T-helper 1 cell (primary cell): ENCODE results near the gene ACOD1.
"Not testable (repeated sequence)": the region's sequence is repeated elsewhere in the genome, so short reads cannot be mapped to it uniquely, and the experiment has no call there.

Experiments
- DNase-seq, 5 donors: peaks; one replicate each; pipeline ENCODE4 v3.0.0-alpha.2; 2012 to 2020
- total RNA-seq, 4 donors: gene quantifications; one replicate each; lab custom pipeline; 2026; lab: John Stamatoyannopoulos, UW

Gene ACOD1
- 0 reads per million in 4 donors for total RNA-seq

DNA sequence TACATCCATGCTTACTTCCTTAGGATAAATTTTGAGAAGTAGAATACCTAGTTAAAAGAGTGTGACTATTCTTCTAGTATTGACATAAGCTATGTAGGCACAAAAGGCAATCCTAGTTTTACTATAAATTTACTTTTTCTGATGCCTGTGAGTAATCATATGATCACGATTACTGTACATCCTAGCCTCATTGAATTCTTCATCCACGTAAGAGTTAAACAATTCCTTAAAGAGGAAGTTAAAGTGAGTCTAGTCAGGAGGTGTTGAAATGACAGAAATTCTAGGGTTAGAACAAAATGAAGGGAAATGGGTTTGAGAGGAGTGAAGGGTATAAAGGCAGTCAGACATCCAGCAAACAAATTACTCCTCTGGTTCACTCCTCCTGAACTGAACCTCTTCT, at the start of gene ACOD1:
TSS of gene ACOD1 (plus strand) at position 363 of the 400 bp plus-strand sequence. CDS start 48 bp downstream, outside the sequence.
- DNase-seq, result no peak

DNA sequence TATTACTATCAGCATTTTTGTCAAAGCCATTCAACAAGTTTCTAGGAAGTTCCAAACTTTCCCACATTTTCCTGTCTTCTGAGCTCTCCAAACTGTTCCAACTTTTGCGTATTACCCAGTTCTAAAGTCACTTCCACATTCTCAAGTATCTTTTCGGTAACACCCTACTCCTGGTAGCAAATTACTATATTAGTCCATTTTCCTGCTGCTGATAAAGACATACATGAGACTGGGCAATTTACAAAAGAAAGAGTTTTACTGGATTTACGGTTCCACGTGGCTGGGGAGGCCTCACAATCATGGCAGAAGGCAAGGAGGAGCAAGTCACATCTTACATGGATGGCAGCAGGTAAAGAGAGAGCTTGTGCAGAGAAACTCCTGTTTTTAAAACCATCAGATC, 49.2 kb upstream of the ACOD1 start:
- not testable (repeated sequence) for DNase-seq

DNA sequence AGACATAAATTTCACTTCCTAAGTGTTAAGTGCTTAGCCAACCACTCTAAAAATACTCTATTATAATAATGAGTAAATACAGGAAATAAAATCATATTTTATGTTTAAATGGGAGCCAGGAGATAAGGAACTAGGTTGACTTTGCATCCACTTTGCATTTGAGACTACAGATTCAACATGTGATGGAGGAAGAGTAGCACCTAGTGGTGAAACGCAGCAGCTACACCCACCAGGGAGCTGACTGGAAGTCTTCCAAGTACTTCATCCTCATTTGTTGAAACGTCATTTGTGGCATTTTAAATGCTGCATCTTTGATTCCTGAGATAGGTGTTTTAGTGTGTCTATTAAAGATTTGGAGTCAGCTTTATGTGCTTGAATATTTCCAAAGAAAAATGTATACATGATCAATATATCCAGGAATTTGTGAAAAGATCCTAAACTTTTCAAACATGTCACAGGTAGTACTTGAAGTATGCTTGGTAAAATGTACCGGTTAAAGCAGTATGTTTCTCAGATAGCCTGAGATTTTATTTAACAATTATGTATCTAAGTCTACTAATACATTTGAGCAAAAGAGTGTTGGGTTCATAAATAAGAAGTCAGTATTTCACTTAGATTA, 44.7 kb upstream of the ACOD1 start:
- DNase-seq, result peak; percentile 30 to 63 (median 43)

DNA sequence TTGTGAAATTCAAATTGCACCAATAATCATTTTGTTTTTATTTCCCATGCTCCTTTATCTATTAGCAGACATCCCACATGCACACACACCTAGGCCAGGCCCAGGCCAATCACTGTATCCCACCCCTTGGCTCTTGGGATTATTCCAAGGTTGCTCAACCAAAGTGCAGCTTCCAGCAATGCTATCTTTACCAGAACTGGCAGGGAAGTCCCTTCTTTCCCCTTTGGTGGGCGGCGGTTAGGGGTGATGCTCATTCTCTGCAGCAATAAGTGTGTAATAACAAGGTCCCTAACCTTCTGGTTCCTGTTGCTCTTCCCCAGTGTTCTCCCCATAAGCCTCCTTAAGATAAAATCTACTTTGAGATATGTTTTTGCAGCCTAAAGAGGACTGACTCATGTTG, 43.8 kb upstream of the ACOD1 start:
- DNase-seq, result no peak

DNA sequence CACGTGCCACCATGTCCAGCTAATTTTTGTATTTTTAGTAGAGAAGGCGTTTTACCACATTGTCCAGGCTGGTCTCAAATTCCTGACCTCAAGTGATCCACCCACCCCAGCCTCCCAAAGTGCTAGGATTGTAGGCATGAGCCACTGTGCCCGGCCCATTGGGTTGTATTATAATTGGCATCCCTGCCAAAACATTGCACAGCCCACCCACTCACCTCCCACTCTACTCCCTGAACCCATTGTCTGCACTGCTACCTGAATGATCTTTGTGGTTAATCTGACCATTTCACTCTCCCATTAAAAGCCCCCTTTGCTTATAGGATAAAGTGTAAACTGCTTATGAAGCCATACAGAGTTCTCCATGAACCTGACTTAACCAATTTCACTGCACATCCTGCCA, 35.8 kb upstream of the ACOD1 start:
- no peak for DNase-seq

DNA sequence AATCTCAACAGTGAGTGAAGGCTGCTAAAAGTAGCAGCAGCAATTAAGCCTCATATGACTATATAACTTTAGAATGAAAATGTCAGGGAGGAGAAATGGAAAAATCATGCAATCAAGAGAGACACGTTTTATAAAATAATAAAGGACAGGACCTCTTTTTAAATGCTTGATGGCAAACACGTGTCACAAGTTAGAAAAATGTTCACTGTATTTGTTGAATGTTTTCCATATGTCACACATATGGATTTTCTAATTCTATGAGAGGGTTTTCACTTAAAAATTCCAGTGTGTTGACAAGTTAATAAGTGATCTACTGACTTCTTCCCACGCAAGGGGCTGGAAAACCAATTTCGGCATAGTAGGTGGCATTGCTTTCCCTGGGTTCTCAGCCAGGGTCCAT, 34.4 kb upstream of the ACOD1 start:
- no peak for DNase-seq

DNA sequence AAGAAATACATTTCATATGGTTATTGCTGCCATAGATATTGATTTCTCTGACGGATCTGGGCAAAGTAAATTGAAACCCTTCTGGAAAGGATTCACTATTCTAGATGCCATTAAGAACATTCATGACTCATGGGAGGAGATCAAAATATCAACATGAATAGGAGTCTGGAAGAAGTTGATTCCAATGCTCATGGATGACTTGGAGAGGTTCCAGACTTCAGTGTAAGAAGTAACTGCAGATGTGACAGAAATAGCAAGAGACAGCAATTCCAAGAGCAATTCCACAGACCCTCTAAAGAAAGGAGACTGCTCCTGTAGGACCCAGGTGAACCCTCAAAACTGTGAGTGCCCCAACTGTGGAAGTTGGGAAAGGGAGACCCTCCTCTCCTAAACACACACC, 31.2 kb upstream of the ACOD1 start:
- no peak for DNase-seq

DNA sequence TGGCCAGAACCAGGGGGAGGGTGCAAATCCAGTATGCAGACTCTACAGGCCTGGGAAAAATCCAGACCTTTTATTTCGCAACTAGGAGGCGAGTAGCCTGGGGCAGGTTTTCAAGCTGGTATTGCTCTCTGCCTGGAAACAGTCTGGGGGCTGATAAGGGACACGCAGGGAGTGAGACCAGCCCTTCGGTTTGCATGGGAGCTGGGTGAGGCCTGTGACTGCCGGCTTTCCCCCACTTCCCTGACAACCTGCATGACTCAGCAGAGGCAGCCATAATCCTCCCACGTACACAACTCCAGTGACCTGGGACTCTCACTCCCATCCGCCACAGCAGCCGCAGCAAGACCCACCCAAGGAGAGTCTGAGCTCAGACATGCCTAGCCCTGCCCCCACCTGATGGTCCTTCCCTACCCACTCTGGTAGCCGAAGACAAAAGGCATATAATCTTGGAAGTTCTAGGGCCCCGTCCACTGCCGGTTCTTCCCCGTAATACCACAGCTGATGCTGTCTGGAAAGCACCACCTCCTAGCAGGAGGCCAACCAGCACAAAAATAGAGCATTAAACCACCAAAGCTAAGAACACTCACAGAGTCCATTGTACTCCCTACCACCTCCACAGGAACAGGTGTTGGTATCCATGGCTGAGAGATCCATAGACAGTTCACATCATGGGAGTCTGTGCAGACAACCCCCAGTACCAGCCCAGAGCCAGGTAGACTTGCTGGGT, 30.4 kb upstream of the ACOD1 start:
- DNase-seq, result not testable (repeated sequence)

DNA sequence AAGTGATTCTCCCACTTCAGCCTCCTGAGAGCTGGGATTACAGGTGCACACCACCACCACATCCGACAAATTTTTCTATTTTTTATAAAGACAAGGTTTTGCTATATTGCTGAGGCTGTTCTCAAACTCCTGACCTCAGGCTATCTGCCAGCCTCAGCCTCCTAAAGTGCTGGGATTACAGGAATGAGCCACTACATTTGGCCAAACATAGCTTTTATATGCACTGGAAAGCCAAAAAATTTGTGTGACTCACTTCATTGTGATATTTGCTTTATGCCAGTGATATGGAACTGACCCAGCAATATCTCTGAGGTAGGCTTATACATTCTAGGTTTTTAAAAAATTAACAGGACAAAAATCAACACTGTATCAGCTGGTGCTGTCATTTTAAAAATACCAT, 26.8 kb upstream of the ACOD1 start:
- no peak for DNase-seq

DNA sequence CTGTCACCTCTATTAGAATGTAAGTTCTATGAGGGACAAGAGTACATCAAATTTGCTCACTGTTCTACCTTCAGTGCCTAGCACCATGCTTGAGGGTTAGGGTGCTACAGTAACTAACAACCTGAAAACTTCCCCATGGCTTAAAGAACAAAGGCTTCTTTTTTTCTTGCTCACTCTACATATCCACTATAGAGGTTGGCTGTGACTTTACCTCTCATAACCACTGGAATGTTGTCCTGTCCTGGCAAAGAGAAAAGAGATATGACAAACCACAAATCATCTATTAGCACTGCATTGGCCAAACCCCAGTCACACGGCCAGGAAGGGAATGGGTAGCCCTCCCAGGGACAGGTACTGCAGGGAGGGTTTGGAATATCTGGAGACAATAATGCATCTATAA, 23.2 kb upstream of the ACOD1 start:
- no peak for DNase-seq

DNA sequence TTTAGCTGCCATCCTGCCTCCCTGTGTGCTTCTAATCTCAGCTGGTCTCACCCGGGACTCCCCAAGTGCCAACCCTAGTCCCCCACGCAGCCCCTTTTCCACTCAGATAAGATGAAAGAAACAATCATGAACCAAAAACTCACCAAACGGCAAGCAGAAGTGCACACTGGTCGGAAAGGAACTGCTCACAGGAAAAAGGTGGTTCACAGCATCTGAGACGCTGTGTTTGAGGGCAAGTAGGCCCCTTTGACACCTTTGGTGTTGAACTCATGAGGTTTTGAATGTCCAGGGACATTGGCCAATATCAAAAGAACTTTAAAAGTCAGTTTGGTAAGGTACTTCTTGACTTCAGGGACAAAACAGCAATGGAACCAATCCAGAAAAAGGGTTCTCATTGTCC, 20.4 kb upstream of the ACOD1 start:
- DNase-seq, result no peak

DNA sequence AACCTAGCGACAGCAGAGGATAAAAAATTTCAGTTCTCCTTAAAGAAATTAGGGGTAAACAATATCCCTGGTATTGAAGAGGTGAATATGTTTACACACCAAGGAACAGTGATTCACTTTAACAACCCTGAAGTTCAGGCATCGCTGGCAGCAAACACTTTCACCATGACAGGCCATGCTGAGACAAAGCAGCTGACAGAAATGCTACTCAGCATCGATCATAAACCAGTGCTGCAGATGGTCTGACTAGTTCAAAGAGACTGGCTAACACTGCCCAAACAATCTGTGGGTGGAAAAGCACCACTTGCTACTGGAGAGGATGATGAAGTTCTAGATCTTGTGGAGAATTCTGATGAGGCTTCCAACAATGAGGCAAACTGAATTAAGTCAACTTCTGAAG, 19.9 kb upstream of the ACOD1 start:
- no peak for DNase-seq

DNA sequence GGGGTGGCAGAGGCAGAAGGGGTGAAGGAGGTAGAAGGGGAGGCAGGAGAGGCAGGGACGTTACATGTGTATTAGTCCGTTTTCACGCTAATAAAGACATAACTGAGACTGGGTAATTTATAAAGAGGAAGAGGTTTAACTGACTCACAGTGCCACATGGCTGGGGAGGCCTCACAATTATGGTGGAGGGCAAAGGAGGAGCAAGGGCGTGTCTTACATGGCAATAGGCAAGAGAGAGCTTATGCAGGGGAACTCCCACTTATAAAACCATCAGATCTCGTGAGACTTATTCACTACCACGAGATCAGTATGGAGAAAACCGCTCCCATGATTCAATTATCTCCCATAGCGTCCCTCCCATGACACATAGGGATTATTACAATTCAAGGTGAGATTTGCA, 19.0 kb upstream of the ACOD1 start:
- no peak for DNase-seq

DNA sequence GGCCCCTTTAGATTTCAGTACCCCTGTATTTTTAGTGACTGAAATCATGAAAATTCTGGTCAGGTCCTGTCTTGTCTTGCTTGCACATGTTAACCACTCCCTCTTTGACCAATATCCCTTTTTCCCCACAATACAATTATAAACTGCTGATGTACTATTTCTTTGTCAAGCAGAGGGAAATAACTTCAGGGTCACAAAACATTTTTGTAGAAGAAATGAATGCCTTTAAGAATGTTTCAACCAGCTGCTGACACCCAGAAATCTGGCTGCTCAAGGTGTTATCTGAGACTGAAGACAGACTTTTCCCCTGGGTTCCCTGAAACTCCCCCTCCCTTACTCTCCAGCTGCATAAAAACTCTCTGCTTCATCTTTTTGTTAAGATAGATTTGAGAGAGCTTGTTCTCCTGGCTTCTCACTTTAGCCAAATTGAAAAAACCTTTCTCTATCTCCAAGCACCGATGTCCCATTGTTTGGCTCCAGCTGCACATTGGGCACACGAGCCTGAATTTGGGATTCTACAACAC, 18.4 kb upstream of the ACOD1 start:
- DNase-seq, result no peak

DNA sequence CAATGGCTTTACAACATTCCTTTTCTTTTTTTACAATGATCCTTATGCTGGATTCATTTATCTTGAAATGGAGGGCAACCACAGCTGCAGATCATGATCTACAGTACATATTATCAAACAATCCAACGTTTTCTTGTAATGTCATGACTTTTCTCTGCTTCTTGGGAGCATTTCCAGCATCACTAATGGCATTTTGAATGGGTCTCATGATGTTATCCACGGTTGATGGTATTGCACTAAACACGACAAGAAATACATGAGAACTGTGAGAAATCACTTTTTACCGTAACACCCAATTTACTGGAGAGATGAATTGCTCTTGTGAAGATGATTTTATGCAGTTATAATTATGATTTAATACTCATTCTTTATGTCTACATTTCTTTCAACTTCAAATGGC, 16.2 kb upstream of the ACOD1 start:
- no peak for DNase-seq

DNA sequence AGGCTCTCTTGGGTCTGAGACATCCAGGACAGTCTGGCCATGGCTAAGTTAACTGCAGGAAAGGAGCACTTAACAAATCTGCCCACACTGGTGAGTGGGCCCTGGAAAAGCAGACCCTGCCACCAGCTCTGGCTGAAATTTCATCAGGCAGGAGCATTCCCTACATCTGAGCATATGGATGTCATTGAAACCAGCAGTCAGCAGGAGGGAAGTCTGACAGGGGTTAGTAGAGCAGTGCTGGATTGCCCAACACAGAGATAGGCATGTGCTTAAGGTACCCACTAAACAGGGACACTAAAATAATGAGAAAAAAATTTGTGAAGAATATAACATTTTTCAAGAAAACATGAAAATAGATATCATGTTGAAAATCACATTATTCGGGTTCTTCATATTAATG, 13.6 kb upstream of the ACOD1 start:
- no peak for DNase-seq

DNA sequence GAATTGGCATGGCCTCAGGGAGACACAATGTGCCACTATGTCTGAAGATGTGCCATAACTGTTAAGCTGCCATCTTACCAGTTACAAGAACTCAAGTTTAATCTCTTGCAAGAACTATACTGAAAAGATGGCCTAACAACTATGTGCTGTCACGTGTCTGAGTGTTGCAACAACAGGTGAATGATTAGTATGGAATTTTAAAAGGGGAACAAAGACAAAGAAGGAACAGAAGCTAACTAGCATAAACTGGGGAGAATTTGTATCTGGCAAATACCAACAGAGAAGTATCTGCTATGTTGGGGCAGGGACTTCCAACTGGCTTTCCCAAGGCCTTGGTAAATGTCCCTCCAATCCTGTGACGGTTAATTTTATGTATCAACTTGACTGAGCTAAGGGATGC, 11.5 kb upstream of the ACOD1 start:
- no peak for DNase-seq

DNA sequence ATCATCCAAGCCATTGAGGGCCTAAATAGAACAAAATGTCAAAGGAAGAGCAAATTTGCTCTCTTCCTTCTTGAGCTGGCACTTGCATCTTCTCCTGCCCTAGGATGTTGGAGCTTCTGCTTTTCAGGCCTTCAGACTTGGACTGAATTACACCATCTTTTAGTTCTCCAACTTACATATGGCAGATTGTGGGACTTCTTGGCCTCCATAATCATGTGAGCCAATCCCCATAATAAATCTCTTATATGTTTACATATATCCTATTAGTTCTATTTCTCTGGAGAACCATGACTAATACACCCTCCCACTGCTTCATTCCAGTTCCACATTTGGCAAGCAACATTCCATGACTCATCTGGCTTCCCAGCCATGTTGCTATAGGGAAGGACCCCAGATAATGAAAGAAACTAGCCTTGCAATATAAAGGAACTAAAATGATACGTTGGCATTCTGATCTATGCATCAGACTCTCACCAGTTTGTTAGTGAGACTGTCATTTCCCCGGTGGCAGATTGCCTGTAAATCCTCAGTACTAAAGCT, 11.0 kb upstream of the ACOD1 start:
- DNase-seq, result no peak

DNA sequence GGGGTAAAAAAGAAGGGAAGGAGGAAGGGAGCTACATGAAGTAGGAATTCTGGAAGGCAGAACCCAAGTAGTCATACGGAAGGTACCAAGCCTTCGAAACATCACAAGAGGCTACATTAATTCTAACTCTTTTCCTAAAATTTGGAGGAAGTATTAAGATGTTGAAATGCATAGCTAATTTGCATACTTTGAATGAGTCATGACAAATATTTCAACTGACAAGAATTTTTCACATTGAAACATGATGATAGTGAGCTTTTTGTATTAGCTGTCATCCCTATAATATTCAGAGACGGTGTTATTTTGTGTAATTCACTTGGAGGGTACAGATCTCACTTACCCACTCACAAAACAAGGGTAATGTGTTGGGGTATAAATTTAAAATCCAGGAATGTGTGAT, 9.1 kb upstream of the ACOD1 start:
- DNase-seq, result no peak

DNA sequence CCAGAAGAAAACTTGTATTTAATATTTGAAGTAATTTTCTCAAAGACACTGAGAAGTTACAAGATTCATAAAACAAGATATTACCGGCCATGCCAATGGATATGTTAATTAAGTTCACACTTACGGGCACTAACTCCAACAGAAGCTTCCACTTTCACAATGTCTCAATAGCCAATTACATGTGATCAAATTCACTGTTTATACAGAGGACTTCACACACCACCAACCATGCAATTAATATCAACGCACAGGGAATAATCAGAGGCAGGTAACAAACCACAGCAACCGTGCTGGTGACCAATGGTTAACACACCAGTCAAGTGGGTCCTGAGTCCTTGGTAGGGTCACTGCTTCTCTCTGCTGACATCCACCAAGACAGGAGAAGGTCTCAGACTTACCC, 5.9 kb upstream of the ACOD1 start:
- DNase-seq, result no peak

DNA sequence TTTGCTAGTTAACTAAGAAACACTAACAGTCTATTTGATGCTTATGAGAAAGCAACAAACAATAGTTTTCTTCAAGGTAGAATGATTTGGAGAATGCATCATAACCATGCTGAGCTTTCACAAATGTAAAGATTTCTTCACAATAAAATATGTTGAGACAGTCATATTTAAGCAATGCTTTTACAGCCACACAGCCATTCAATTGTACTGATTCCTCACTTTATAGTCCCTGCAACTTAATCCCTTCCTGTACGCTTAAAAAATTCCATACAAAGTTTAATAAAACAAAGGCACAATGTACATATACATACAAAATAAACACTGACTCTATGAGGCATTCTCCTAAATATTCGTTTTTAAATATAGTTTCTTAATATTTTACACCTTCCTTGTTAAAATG, 4.7 kb upstream of the ACOD1 start:
- DNase-seq, result no peak

DNA sequence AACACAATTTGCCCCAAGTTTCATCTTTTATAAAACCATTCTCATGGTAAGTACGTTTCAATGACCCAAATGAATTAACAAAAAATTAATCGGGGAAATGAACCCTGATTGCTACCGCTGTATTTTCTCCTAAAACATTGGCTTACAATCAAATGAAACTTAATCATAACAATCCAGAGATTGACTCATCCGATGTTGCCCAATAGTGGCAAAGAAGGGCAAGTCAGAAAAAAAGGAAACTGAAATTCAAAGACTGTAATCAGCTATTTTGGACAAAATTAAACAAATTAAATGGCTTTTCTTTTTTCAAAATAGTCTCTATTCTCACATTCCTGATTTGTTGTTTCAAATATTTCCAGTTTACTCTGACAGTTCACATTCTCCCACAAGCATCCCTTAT, 3.9 kb upstream of the ACOD1 start:
- no peak for DNase-seq

DNA sequence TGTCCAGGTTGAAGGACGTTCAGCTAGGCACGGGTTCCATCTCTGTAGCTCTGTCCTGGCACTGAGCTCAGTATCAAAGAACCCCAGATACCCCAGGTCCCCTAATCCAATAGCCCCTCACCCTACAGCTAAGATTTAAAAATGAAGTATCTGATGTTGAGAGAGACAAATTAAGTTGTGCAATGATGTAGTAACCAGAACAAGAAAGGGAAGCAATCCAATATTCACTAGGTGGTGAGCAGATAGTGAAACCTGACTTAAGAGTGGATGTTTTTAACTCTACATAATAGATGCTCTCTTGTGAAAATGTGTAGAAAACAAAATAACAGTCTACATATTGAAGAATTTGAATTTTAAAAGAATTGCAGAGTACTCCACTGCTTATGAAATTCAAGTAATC, 1.8 kb downstream of the ACOD1 start:
- no peak for DNase-seq

DNA sequence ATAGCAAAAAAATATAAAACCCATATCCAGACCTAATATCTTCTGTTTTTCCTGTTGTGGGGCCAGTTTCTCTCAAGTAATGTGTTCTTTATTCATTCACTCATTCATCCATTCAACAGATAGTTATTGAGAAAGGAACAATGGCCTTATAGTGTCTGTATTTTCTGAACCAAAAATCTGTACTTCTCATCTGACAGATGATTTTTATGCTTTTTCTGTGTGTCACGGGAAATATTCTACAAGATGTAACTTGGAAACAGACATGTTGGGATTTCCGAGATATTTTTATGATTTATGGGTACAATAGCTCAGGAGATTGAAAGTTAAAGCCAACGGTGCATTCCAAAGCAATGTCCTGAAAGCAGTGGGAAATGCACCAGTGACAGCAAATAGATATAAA, 5.7 kb downstream of the ACOD1 start:
- no peak for DNase-seq
